ENCODE data around the gene TIGD2. TPM values are rescaled to one million over a fixed set of nuclear protein-coding genes. Genes with fewer than 3 reads are reported as not detected.

Gene TIGD2
- total and polyA plus RNA-seq, 2 of the 13 experiments (the other 11 are each of a cell fraction or from before 2014, with no cell fraction given): 3.1 to 15.5 TPM

- TF ChIP-seq ELK4 (CRISPR knock-in tag; IDR thresholded peaks at IDR 0.05; ENCODE audit: borderline replicate concordance): no peak
- no peak for TF ChIP-seq LRRFIP1 (CRISPR knock-in tag; conservative IDR thresholded peaks at IDR 0.05)
- no peak for TF ChIP-seq HDAC2 (CRISPR knock-in tag; IDR thresholded peaks at IDR 0.05)
- TF ChIP-seq ZBTB46 (CRISPR knock-in tag; IDR thresholded peaks at IDR 0.05; ENCODE audit: borderline replicate concordance): no peak
- no peak for TF ChIP-seq ZNF720 (CRISPR knock-in tag; IDR thresholded peaks at IDR 0.05)
Observed at GRCh38 chr4:89069481-89069880, 41.9 kb upstream of the TIGD2 start (continued).

GRCh38 chr4:89070041-89070440 is 41.3 kb upstream of the TIGD2 start:
- in situ Hi-C loops (cut with HindIII; ENCODE audit: extremely low pct_ligation_motif_present, low pct_unique_long_range_greater_than_20kb) (no loop called here), intact Hi-C loops (cut with micrococcal nuclease; ENCODE audit: unreplicated experiment) (no loop called here)
- BruUV-seq (replicated peaks): no TSS peak
- no peaks in the 10 kb centered on the region for H4K20me1 ChIP-seq (ENCODE audit: insufficient read depth, low read length)
- ATAC-seq (no peak), DNase-seq (ENCODE audit: low spot score) (no peak), FAIRE-seq (no peak)
- ChIA-PET POLR2A (no interaction called here), CTCF (ENCODE audit: low intra/inter-chr PET ratio, low total read pairs) (no interaction called here)
- no peaks in the 10 kb centered on the region for H3K4me1 ChIP-seq (ENCODE audit: insufficient read depth, low read length)
- H3K9ac ChIP-seq (ENCODE audit: insufficient read depth, low read depth, low read length): no peak overlapping the region
- H3K36me3 ChIP-seq (replicated peaks in 1 of 2; ENCODE audit: control insufficient read depth in 1 of 2, insufficient read depth in 2 of 2, low read length in 2 of 2): no peaks in the 10 kb centered on the region
- 87% methylated on average over 2 of the region's 2 CpGs for WGBS (ENCODE audit: low lambda C conversion rate)
- no peaks in the 10 kb centered on the region for H3K9me3 ChIP-seq (ENCODE audit: low read length)
- no peak overlapping the region for H3K4me2 ChIP-seq (ENCODE audit: low read depth, low read length)
- H3K27ac ChIP-seq (ENCODE audit: extremely low read length, insufficient read depth, low read length): no peak overlapping the region
- no peak overlapping the region for H2AFZ ChIP-seq (ENCODE audit: low read length)
- no peaks in the 10 kb centered on the region for H3K79me2 ChIP-seq (ENCODE audit: insufficient read depth, low read length)
- no peak overlapping the region for H3K4me3 ChIP-seq (replicated peaks in 1 of 3; ENCODE audit: insufficient read depth in 1 of 3, low read depth in 2 of 3, low read length in 3 of 3)
- TF ChIP-seq LBX2 (CRISPR knock-in tag; IDR thresholded peaks at IDR 0.05; ENCODE audit: borderline replicate concordance) (no peak), ZNF503 (CRISPR knock-in tag; IDR thresholded peaks at IDR 0.05) (no peak), DRAP1 (CRISPR knock-in tag; IDR thresholded peaks at IDR 0.05) (no peak), ZNF720 (CRISPR knock-in tag; IDR thresholded peaks at IDR 0.05) (no peak)
- H3K27me3 ChIP-seq (ENCODE audit: control insufficient read depth in 1 of 2, insufficient read depth in 2 of 2, low read length in 2 of 2): no peaks in the 10 kb centered on the region; a peak in 1 of 5 replicates

Measured in HepG2 (cell line).